Stomach smooth muscle (tissue), 2 donors: ENCODE data around the gene ABCC4.
"Not testable (repeated sequence)": the region's sequence is repeated elsewhere in the genome, so short reads cannot be mapped to it uniquely, and the experiment has no call there.

Experiments used
- H3K27ac ChIP-seq: one replicate; pipeline ENCODE4 v1.7.0; 2013; ENCODE audit warnings: mild to moderate bottlenecking, low read length, inconsistent platforms
- H3K27me3 ChIP-seq, 2 donors: one replicate each; pipeline ENCODE4 v1.7.0; 2013; ENCODE audit warnings: low read length in 2 of 2; ENCODE audit not compliant: insufficient read depth in 2 of 2, control insufficient read depth in 1 of 2
- H3K36me3 ChIP-seq, 2 donors: one replicate each; pipeline ENCODE4 v1.7.0; 2013; ENCODE audit warnings: low read length in 2 of 2; ENCODE audit not compliant: control insufficient read depth in 2 of 2, insufficient read depth in 2 of 2
- H3K4me1 ChIP-seq: one replicate; pipeline ENCODE4 v1.7.0; 2013; ENCODE audit warnings: low read length; ENCODE audit not compliant: control insufficient read depth, insufficient read depth
- H3K4me3 ChIP-seq, 2 donors: one replicate each; pipeline ENCODE4 v1.7.0; 2013; ENCODE audit warnings: low read length in 2 of 2
- H3K9ac ChIP-seq, 2 donors: one replicate each; pipeline ENCODE4 v1.7.0; 2013; ENCODE audit warnings: low read length in 2 of 2, mild to moderate bottlenecking in 1 of 2
- H3K9me3 ChIP-seq, 2 donors: one replicate each; pipeline ENCODE4 v1.7.0; 2013; ENCODE audit warnings: low read length in 2 of 2; ENCODE audit not compliant: control insufficient read depth in 2 of 2
- donor health status: healthy.
- donor health status: Pancreatic carcinoma.

The ABCC4 gene

GRCh38 chr13:95197548-95197947 is 103.7 kb downstream of the ABCC4 start:
- Histone ChIP-seq H3K36me3 (peaks cover 0 to 6% of the 10 kb centered on the region in 2 donors), H3K9ac (no peak overlapping the region), H3K4me3 (no peak overlapping the region), H3K9me3 (no peaks in the 10 kb centered on the region), H3K27ac (no peak overlapping the region), H3K4me1 (peaks cover 2% of the 10 kb centered on the region), H3K27me3 (no peaks in the 10 kb centered on the region)

- peaks cover 0 to 6% of the 10 kb centered on the region in 2 donors for H3K36me3 ChIP-seq
- H3K4me1 ChIP-seq, result peaks cover 6% of the 10 kb centered on the region
- no peak overlapping the region for H3K27ac ChIP-seq
- H3K4me3 ChIP-seq, result no peak overlapping the region
- H3K9ac ChIP-seq, result no peak overlapping the region
- no peaks in the 10 kb centered on the region for H3K27me3 ChIP-seq
- H3K9me3 ChIP-seq, result no peaks in the 10 kb centered on the region
These were observed 106.1 kb downstream of the ABCC4 start for GRCh38 chr13:95195146-95195545.

- Histone ChIP-seq H3K27me3 (no peaks in the 10 kb centered on the region), H3K4me1 (peaks cover 6% of the 10 kb centered on the region), H3K9me3 (no peaks in the 10 kb centered on the region), H3K9ac (no peak overlapping the region), H3K36me3 (peaks cover 0 to 5% of the 10 kb centered on the region in 2 donors), H3K4me3 (no peak overlapping the region), H3K27ac (no peak overlapping the region)
These were observed 107.6 kb downstream of the ABCC4 start for GRCh38 chr13:95193509-95194230.

GRCh38 chr13:95192998-95193397 is 108.3 kb downstream of the ABCC4 start:
- H3K9me3 ChIP-seq, result no peaks in the 10 kb centered on the region
- H3K4me1 ChIP-seq, result peaks cover 6% of the 10 kb centered on the region
- H3K36me3 ChIP-seq, result peaks cover 0 to 5% of the 10 kb centered on the region in 2 donors
- H3K27me3 ChIP-seq, result no peaks in the 10 kb centered on the region
- H3K4me3 ChIP-seq, result no peak overlapping the region
- H3K27ac ChIP-seq, result no peak overlapping the region
- no peak overlapping the region for H3K9ac ChIP-seq

- H3K36me3 ChIP-seq, H3K27me3 ChIP-seq, H3K4me1 ChIP-seq, H3K4me3 ChIP-seq, H3K9ac ChIP-seq, H3K27ac ChIP-seq, H3K9me3 ChIP-seq: not testable (repeated sequence)
These were observed 108.7 kb downstream of the ABCC4 start for GRCh38 chr13:95192564-95192945.

- Histone ChIP-seq H3K9me3 (no peaks in the 10 kb centered on the region), H3K9ac (no peak overlapping the region), H3K4me3 (no peak overlapping the region), H3K36me3 (peaks cover 0 to 5% of the 10 kb centered on the region in 2 donors), H3K4me1 (peaks cover 6% of the 10 kb centered on the region), H3K27ac (no peak overlapping the region), H3K27me3 (no peaks in the 10 kb centered on the region)
These were observed 109.3 kb downstream of the ABCC4 start for GRCh38 chr13:95191821-95192563.

GRCh38 chr13:95188128-95188527 is 113.1 kb downstream of the ABCC4 start:
- Histone ChIP-seq H3K9ac (no peak overlapping the region), H3K9me3 (no peaks in the 10 kb centered on the region), H3K36me3 (no peaks in the 10 kb centered on the region), H3K27ac (no peak overlapping the region), H3K27me3 (no peaks in the 10 kb centered on the region), H3K4me3 (no peak overlapping the region), H3K4me1 (peaks cover 5% of the 10 kb centered on the region)

GRCh38 chr13:95185851-95186250 is 115.4 kb downstream of the ABCC4 start:
- Histone ChIP-seq H3K27ac (no peak overlapping the region), H3K4me3 (no peak overlapping the region), H3K36me3 (no peaks in the 10 kb centered on the region), H3K27me3 (no peaks in the 10 kb centered on the region), H3K9ac (no peak overlapping the region), H3K9me3 (no peaks in the 10 kb centered on the region), H3K4me1 (peaks cover 5% of the 10 kb centered on the region)

- Histone ChIP-seq H3K9ac (no peak overlapping the region), H3K27ac (no peak overlapping the region), H3K4me3 (no peak overlapping the region), H3K4me1 (peaks cover 9% of the 10 kb centered on the region), H3K27me3 (no peaks in the 10 kb centered on the region), H3K9me3 (no peaks in the 10 kb centered on the region), H3K36me3 (no peaks in the 10 kb centered on the region)
These were observed 115.9 kb downstream of the ABCC4 start for GRCh38 chr13:95185311-95185710.

- peaks cover 9% of the 10 kb centered on the region for H3K4me1 ChIP-seq
- no peak overlapping the region for H3K4me3 ChIP-seq
- no peaks in the 10 kb centered on the region for H3K27me3 ChIP-seq
- H3K27ac ChIP-seq, result no peak overlapping the region
- H3K9ac ChIP-seq, result no peak overlapping the region
- no peaks in the 10 kb centered on the region for H3K36me3 ChIP-seq
- no peaks in the 10 kb centered on the region for H3K9me3 ChIP-seq
These were observed 116.9 kb downstream of the ABCC4 start for GRCh38 chr13:95184317-95184716.
